ENCODE results near the gene SP8. TPM values are rescaled to one million over a fixed set of nuclear protein-coding genes. Genes with fewer than 3 reads are reported as not detected.

The SP8 gene
- total and polyA plus RNA-seq, 11 donors: not detected

DNA sequence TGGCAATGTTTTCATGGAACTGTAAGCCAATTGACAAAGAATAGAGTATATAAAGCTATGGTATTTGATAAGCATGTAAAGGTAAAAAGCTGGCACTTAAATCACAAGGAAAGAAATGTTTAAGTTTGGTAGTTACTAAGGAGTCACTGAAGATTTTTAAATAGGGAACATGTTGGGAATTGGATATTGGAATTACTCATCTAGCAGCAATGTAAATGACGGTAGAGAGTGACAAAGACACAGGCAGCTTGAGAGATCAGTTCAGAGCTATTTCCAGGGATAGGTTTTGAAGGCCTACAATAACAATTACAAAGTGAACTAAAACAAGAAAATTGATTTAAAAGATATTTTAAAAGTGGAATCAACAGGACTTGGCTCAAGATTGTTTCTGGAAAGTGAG, 36.8 kb downstream of the SP8 start:
- no peak for TF ChIP-seq POLR2A (IDR thresholded peaks at IDR 0.05)
- TF ChIP-seq, protein P1, sequence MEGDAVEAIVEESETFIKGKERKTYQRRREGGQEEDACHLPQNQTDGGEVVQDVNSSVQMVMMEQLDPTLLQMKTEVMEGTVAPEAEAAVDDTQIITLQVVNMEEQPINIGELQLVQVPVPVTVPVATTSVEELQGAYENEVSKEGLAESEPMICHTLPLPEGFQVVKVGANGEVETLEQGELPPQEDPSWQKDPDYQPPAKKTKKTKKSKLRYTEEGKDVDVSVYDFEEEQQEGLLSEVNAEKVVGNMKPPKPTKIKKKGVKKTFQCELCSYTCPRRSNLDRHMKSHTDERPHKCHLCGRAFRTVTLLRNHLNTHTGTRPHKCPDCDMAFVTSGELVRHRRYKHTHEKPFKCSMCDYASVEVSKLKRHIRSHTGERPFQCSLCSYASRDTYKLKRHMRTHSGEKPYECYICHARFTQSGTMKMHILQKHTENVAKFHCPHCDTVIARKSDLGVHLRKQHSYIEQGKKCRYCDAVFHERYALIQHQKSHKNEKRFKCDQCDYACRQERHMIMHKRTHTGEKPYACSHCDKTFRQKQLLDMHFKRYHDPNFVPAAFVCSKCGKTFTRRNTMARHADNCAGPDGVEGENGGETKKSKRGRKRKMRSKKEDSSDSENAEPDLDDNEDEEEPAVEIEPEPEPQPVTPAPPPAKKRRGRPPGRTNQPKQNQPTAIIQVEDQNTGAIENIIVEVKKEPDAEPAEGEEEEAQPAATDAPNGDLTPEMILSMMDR (IDR thresholded peaks at IDR 0.05): no peak
- ATAC-seq (no peak), DNase-seq (no peak)
- H3K9me3 ChIP-seq: no peaks in the 10 kb centered on the region
- no peaks in the 10 kb centered on the region for H3K36me3 ChIP-seq
- no peaks in the 10 kb centered on the region for H3K4me1 ChIP-seq
- WGBS, 4 donors: 64 to 86% (median 71%) methylated on average over 1 of the region's 1 CpG
- peaks cover 0 to 7% (median 0%) of the 10 kb centered on the region in 9 donors for H3K27me3 ChIP-seq
- intact Hi-C loops (cut with DNase I): no loop called here
- no peak overlapping the region for H3K4me3 ChIP-seq
- H3K27ac ChIP-seq: no peak overlapping the region

DNA sequence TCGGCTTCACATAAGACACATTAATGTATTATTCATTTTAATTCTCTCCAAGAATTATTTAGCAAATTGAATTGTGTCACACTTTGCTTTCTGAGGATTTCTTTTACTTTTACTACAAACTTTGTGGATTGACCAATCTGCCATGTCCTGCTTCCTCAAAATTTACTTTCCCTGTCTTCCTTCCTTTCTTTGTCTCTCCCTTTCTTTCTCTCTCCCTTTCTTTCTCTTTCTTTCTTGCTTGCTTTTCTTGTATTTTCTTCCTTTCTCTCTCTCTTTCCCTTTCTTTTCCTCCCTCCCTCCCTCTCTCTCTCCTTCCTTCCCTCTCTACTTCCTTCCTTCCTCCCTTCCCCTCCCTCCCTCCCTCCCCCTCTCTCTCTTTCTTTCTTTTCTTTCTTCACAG, 37.8 kb downstream of the SP8 start:
- H3K36me3 ChIP-seq: no peaks in the 10 kb centered on the region
- peaks cover 0 to 7% (median 0%) of the 10 kb centered on the region in 9 donors for H3K27me3 ChIP-seq
- H3K9me3 ChIP-seq: no peaks in the 10 kb centered on the region
- DNase-seq: no peak
- no peaks in the 10 kb centered on the region for H3K4me1 ChIP-seq
- no peak overlapping the region for H3K4me3 ChIP-seq
- TF ChIP-seq POLR2A (IDR thresholded peaks at IDR 0.05): no peak
- TF ChIP-seq, protein P1 (IDR thresholded peaks at IDR 0.05): no peak
- WGBS, 4 donors: 88 to 94% (median 93%) methylated on average over 1 of the region's 1 CpG
- no peak for ATAC-seq
- intact Hi-C loops (cut with DNase I): no loop called here
- H3K27ac ChIP-seq: no peak overlapping the region

DNA sequence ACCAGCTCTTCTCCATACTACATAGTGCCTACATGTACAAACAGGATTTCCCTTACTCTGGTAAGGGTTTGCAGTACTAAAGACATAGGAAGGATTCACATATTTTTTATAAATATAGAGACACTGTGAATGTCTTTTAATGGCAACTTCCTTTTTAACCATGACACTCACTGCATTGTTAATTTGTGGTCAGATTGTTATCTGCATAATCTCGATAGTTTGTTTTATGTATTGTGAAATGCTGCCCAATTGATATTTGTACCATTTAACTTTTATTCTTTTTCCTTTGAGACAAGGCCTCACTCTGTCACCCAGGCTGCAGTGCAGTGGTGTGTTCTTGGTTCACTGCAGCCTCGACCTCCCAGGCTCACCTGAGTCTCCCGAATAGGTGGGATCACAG, 39.7 kb downstream of the SP8 start:
- DNase-seq (no peak), ATAC-seq (no peak)
- intact Hi-C loops (cut with DNase I): no loop called here
- H3K27ac ChIP-seq: no peak overlapping the region
- TF ChIP-seq, protein P1 (IDR thresholded peaks at IDR 0.05): no peak
- no peak for TF ChIP-seq POLR2A (IDR thresholded peaks at IDR 0.05)
- no peaks in the 10 kb centered on the region for H3K4me1 ChIP-seq
- WGBS, 4 donors: 74 to 83% (median 77%) methylated on average over 3 of the region's 3 CpGs
- H3K27me3 ChIP-seq: peaks cover 0 to 7% (median 0%) of the 10 kb centered on the region in 9 donors
- H3K36me3 ChIP-seq: no peaks in the 10 kb centered on the region
- H3K9me3 ChIP-seq: no peaks in the 10 kb centered on the region
- no peak overlapping the region for H3K4me3 ChIP-seq

DNA sequence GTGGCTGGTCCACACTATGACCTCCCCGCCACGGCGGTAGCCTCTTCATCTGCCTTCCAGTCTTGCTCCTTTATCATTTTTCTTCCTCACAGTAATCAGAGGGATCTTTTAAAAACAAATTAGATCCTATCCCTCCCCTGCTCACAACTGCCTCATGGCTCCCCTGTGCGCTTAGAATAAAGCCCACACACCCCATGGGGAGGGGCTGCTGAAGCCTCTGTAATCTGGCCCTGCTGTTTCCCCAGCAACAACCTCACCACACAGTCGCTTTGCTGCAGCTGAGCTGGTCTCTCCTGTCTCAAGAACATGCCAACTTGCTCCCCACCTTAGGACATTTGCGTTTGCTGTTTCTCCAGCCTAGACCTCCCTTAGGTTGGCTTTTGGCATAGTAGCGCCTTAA, 41.0 kb downstream of the SP8 start:
- ATAC-seq: no peak
- TF ChIP-seq POLR2A (IDR thresholded peaks at IDR 0.05): no peak
- TF ChIP-seq, protein P1 (IDR thresholded peaks at IDR 0.05): no peak
- WGBS, 4 donors: 75 to 81% (median 80%) methylated on average over 7 of the region's 7 CpGs
- no peaks in the 10 kb centered on the region for H3K4me1 ChIP-seq
- H3K9me3 ChIP-seq: no peaks in the 10 kb centered on the region
- H3K36me3 ChIP-seq: no peaks in the 10 kb centered on the region
- no peak overlapping the region for H3K27ac ChIP-seq
- intact Hi-C loops (cut with DNase I): no loop called here
- H3K27me3 ChIP-seq: peaks cover 0 to 2% (median 0%) of the 10 kb centered on the region in 9 donors
- no peak overlapping the region for H3K4me3 ChIP-seq
- no peak for DNase-seq

All from heart left ventricle (tissue), 16 donors.